HG03045 (cell line): ENCODE data around the gene MARCHF3.
A peak's percentile ranks its signal among the peaks of the same experiment; 100 is the strongest.
"Not testable (repeated sequence)": the region's sequence is repeated elsewhere in the genome, so short reads cannot be mapped to it uniquely, and the experiment has no call there.

Source experiments
- ATAC-seq: cut with Tn5 transposase; IDR thresholded peaks from one replicate; pipeline ENCODE4 v1.9.1; 2021; ENCODE audit warnings: mild to moderate bottlenecking, moderate library complexity; ENCODE audit not compliant: unreplicated experiment

Gene MARCHF3

DNA sequence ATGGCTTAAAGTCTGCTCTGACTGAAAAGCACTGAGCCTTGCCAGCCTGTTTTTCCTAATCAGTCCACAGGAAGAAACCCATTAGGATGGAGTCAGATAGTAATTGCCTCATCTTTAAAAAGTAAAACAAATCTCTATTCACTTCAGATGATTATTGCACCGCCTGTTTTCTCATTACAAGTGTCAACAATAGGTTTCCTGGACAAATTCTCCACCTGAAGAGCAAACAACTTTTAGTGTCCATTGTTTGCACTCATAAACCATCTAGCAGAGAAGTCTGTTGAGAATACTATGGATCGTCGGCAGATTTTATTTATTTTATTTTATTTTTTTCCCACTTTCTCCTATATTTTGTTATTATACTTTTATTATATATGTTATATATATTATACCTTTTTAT lies 22.7 kb upstream of the MARCHF3 start:
- no peak for ATAC-seq

GRCh38 chr5:127051591-127051990 lies 21.2 kb upstream of the MARCHF3 start:
- no peak for ATAC-seq

DNA sequence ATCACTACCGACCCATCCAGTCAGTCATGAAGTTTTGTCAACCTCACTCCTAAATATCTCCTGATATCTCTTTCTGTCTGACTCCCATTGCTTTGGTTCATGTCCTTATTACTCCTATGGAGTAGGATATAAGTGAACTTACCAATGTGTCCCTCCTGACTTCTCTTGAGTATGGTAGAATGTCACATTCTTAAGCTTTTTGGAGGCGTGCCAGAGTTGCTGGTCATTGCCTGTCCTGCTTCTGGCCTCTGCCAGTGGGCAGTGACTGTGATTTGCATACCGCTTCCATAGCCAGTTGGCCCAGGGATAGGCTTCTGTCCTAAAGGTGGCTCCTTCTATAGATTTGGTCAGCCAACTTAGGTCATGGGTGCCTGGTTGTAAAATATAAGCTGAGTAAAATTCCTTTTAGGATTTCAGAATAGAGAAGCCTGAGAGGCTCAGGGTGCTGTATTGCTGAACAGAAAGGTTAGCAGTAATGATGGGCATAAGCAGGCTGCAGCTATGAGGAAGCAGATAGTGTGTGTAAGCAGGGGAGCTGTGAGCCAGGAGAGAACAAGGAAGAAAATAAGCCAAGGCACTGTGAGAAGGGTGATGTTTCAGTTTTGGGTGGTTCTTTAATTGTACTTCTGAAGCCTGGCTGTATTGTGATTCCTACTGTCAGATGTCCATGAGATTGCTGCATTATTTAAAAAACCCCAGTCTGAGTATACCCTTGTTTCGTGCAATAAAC lies 16.1 kb upstream of the MARCHF3 start:
- no peak for ATAC-seq

- ATAC-seq = no peak
These were observed 12.2 kb upstream of the MARCHF3 start for GRCh38 chr5:127042593-127042992.

GRCh38 chr5:127041571-127041970 lies 11.2 kb upstream of the MARCHF3 start:
- ATAC-seq = no peak

DNA sequence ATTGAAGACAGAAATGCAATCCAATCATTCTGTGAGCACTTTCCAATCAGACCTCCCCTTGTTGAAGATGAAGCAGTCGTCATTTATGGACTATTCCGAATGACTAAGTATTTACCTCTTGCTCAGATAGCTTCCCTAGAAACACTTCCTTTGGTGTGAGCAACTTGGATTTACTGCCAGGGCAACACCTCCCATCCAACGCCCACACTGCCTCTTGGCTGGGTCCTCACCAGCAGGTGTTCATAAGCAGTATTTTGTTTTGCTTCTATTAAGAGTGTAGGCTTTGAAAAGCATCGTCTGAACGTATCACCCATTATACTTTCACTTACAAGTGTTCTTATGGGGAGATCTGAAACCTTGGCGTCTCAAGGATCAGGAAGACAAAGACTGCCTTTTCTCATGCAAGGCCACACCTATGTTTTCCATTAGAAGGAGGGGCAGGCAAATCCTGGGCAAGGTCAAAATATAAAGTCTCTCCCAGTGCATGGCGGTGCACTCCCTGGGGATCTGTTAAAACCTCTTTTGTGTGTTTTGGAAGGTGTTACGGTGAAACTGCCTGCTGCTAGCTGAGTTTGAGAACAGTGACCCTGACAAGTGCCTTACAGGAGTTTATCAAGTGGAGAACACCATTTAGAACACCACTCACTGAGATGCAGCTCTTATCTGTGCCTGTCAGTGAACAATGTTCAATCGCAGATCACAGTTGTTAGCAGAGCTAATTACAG lies 10.6 kb upstream of the MARCHF3 start:
- no peak for ATAC-seq

DNA sequence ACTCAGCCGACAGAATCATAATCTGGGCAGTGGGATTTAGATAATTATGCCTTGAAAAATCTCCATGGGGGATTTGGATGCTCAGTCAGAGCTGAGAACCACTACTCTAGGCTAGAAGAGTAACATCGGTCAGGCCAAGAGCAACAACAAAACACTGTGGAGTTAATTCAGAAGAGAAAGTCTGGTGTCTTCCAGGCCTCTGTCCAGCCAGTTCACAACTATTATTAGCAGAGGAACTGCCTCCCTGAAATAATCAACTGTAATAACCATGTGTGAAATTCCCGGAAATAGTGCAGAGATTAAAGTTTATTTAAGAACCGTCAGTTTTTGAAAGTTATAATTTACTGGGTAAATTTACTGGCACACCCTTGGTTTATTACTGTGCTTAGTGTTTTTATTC lies 8.2 kb upstream of the MARCHF3 start:
- no peak for ATAC-seq

- ATAC-seq = no peak
These were observed 1.5 kb upstream of the MARCHF3 start for GRCh38 chr5:127031863-127032232.

GRCh38 chr5:127031147-127031862 lies 947 bp upstream of the MARCHF3 start:
- ATAC-seq = peak; percentile 21

DNA sequence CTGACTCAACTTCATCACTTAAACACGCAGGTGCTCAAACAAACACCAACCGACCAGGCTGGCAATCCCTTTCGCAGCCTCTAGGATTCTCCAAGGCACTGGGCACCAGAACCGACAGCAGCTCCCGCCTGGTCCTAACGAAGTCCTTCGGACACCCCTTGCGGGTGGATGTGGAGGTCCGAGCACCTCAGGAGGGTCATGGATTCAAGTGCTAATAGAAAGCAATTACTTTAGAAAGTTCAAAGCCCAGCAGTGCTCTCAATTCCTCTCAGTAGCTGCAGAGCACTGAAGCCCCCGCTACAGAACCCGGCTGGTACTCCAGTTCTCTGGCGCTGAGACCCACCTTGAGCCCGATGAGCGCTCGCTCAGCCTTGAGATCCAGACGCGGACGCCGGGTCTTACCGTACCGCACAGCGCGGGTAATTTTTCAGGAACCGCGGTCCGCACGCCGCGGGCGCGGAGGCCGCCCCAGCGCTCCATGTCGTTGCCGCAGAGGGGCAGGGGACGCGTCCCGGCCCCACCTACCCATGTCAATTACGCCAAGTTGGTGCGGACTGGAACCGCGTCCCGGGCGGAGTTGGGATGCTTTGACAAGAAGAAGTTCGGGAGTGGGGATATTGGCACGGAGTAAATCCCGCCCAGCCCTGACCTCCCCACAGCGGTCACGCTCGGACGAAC lies 638 bp downstream of the MARCHF3 start:
- peak; percentile 22 for ATAC-seq

DNA sequence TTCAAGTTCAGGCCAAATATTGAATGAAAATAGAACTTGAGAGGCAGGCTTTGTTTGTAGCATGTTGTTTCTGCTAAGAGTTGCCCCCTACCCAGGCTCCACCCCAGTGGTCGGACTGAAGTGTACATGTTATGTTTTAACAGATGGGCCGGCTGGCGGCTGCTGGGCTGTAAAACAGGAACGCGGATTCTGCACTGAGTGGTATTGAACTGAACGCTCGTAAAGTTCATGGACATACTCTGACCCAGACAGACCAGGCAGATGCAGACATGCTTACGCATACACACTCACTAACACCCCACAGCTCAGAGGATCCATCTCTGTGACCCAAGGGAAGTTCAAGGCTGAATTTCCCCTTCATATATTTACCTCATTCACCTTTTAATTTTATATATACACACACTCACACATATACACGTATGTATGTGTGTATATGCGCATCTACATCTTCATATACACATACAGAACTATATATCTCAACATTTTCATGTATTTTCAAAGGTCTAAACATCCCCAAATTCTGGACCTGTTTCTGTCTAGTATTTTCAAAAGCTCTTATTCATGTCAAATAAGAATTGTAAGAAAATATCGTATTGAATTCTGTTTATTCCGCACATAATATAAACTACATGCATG lies 1.4 kb downstream of the MARCHF3 start:
- ATAC-seq = no peak

GRCh38 chr5:127027539-127027938 lies 2.8 kb downstream of the MARCHF3 start:
- ATAC-seq = no peak

GRCh38 chr5:127026166-127026565 lies 4.2 kb downstream of the MARCHF3 start:
- no peak for ATAC-seq

DNA sequence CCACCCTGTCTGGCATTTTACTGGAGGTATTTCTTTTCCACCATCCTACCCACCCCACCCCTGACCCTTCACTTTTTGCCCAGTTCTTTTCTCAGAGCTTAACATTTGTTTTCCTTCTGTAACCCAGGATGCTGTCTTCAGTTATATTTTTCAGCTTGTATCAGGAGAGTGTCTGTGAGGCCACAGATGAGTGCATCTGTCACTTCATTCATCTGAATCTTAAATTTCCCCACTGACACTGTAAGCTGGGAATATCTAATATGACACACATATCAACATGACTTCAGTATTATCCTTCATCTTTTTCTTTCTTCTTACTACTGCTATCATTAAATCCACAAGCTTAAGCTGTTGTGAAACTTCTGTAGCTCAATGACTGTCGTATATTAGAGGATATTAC lies 4.9 kb downstream of the MARCHF3 start:
- no peak for ATAC-seq

GRCh38 chr5:127024821-127025220 lies 5.5 kb downstream of the MARCHF3 start:
- no peak for ATAC-seq

GRCh38 chr5:127023552-127024191 lies 6.7 kb downstream of the MARCHF3 start:
- not testable (repeated sequence) for ATAC-seq

DNA sequence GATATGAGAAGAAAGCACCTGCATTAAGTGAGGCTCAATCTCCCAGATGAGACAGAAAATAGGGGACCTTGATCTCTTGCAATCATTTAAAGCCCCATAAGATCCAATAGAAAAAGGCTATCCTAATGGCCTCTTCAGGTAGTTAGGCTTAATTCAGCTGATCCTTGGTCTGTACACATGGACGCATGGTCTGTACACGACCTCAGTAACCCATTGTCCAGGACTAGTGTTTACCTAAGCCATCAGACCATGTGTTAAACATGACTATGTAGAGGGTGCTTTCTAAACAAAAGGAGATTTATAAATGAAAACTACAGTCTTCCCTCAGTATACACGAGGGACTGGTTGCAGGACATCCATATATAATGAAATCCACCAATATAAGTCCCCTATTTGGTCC lies 7.5 kb downstream of the MARCHF3 start:
- ATAC-seq = no peak

GRCh38 chr5:127019928-127020327 lies 10.4 kb downstream of the MARCHF3 start:
- ATAC-seq = peak; percentile 59

DNA sequence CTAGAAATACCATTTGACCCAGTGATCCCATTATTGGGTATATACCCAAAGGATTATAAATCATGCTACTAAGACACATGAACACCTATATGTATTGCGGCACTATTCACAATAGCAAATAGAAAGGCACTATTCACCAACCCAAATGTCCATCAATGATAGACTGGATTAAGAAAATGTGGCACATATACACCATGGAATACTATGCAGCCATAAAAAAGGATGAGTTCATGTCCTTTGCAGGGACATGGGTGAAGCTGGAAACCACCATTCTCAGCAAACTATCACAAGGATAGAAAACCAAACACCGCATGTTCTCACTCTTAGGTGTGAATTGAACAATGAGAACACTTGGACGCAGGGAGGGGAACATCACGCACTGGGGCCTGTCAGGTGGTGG lies 13.6 kb downstream of the MARCHF3 start:
- ATAC-seq = not testable (repeated sequence)

DNA sequence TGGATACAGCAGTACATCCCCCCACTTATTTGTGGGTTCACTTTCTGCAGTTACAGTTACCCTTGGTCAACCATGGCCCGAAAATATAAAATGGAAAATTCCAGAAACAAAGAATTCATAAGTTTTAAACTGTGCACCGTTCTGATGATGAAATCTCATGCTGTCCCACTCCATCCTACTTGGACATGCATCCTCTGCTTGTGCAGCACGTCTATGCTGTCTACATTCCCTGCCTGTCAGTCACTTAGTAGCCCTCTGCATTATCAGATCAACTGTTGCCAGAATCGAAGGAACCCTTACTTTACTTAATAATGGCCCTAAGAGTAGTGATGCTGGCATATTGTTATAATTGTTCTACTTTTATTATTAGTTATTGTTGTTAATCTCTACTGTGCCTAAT lies 14.6 kb downstream of the MARCHF3 start:
- ATAC-seq = no peak
